SU-DHL-6 (cell line): ENCODE results near the gene KCNB1.

Experiments used
- H2AFZ ChIP-seq: fragments of 200-600 bp; sonication (generic); 2 replicates; pipeline ENCODE4 v1.6.1; 2014; ENCODE audit warnings: low read depth, mild to moderate bottlenecking, moderate library complexity, mixed read lengths, antibody characterized with exemption, low read length; ENCODE audit not compliant: severe bottlenecking
- H3F3A ChIP-seq: fragments of 200-600 bp; shearing (Covaris generic); 2 replicates; pipeline ENCODE4 v1.6.0; 2016; ENCODE audit warnings: antibody characterized with exemption, mild to moderate bottlenecking; ENCODE audit not compliant: insufficient read depth
- H3K27ac ChIP-seq: fragments of 200-600 bp; sonication (generic); 2 replicates; pipeline ENCODE4 v1.5.1; 2016; ENCODE audit warnings: low read depth, mild to moderate bottlenecking, low read length, moderate library complexity, mixed read lengths
- H3K27me3 ChIP-seq: fragments of 200-600 bp; sonication (generic), shearing (Covaris generic); 2 replicates; pipeline ENCODE4 v1.6.0; 2014; ENCODE audit warnings: mild to moderate bottlenecking, low read length
- H3K36me3 ChIP-seq: fragments of 200-600 bp; sonication (generic); 2 replicates; pipeline ENCODE4 v1.6.1; 2014; ENCODE audit warnings: mild to moderate bottlenecking, low read length, mixed read lengths
- H3K4me2 ChIP-seq: fragments of 300-600, 200-600 bp; shearing (Covaris generic), sonication (generic); 2 replicates; pipeline ENCODE4 v1.6.0; 2014; ENCODE audit warnings: low read length, low read depth, mild to moderate bottlenecking; ENCODE audit not compliant: poor library complexity, severe bottlenecking
- H3K4me3 ChIP-seq: fragments of 200-600 bp; sonication (generic); 2 replicates; pipeline ENCODE4 v1.5.1; 2014; ENCODE audit warnings: antibody characterized with exemption, low read length, mild to moderate bottlenecking, mixed read lengths; ENCODE audit not compliant: insufficient read depth, poor library complexity, severe bottlenecking
- H3K79me2 ChIP-seq: fragments of 200-600 bp; sonication (generic); 2 replicates; pipeline ENCODE4 v1.6.1; 2014; ENCODE audit warnings: mild to moderate bottlenecking, low read length, moderate library complexity; ENCODE audit not compliant: insufficient read depth
- H3K9ac ChIP-seq: fragments of 200-600 bp; sonication (generic); 2 replicates; pipeline ENCODE4 v1.7.0; 2014; ENCODE audit warnings: mild to moderate bottlenecking, low read length
- H3K9me2 ChIP-seq: fragments of 200-600 bp; sonication (generic); replicated peaks from 2 replicates; pipeline ENCODE4 v1.6.1; 2014; ENCODE audit warnings: low read length; ENCODE audit not compliant: insufficient read depth
- H3K9me3 ChIP-seq: fragments of 200-600 bp; sonication (generic); 2 replicates; pipeline ENCODE4 v1.6.1; 2014; ENCODE audit warnings: low read length, mixed read lengths; ENCODE audit not compliant: insufficient read depth
- H4K20me1 ChIP-seq: fragments of 200-600 bp; sonication (generic); 2 replicates; pipeline ENCODE4 v1.6.1; 2014; ENCODE audit warnings: low read depth, mild to moderate bottlenecking, antibody characterized with exemption, low read length, moderate library complexity, mixed read lengths
- EZH2phosphoT487 ChIP-seq: fragments of 200-600 bp; sonication (generic), shearing (Covaris generic); conservative IDR thresholded peaks from 2 replicates; pipeline ENCODE4 v1.6.1; 2018; ENCODE audit warnings: mild to moderate bottlenecking, antibody characterized with exemption, low read length, moderate library complexity, mixed read lengths
- TF ChIP-seq, protein P1 (sequence below): fragments of 200-600 bp; sonication (generic); IDR thresholded peaks from one replicate; pipeline ENCODE4 v1.5.1; 2017; ENCODE audit warnings: antibody characterized with exemption, mild to moderate bottlenecking, low read length, moderate library complexity; ENCODE audit not compliant: insufficient read depth, poor library complexity, severe bottlenecking

The KCNB1 gene

DNA sequence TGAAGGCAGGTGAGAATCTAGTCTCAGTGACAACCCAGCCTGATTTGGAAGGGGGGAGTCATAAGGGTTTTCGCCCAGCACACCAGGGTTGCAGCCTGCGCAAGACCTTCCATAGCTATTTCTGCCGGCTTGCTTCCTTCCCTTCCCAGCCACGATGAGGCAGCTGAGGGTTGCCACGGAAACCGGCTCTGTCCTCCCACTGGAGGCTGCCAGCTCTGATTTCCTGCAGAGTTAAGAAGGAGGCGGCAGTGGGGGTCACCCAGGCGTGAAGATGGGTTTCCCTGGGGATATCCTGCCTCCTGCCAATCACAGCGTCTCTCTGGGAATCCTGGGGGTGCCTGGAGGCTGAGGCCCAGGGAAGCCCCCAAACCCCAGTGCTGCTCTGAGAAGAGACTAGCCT is 23.1 kb upstream of the KCNB1 start:
- Histone ChIP-seq H3K9me3 (no peaks in the 10 kb centered on the region), H3F3A (no peaks in the 10 kb centered on the region), H3K9ac (no peak overlapping the region), H3K9me2 (no peaks in the 10 kb centered on the region), H3K27me3 (no peaks in the 10 kb centered on the region), H3K79me2 (no peaks in the 10 kb centered on the region), H3K4me3 (no peak overlapping the region), H4K20me1 (no peaks in the 10 kb centered on the region), H3K36me3 (no peaks in the 10 kb centered on the region), H3K4me2 (no peak overlapping the region), H2AFZ (no peak overlapping the region), H3K27ac (no peak overlapping the region)
- TF ChIP-seq, protein P1, sequence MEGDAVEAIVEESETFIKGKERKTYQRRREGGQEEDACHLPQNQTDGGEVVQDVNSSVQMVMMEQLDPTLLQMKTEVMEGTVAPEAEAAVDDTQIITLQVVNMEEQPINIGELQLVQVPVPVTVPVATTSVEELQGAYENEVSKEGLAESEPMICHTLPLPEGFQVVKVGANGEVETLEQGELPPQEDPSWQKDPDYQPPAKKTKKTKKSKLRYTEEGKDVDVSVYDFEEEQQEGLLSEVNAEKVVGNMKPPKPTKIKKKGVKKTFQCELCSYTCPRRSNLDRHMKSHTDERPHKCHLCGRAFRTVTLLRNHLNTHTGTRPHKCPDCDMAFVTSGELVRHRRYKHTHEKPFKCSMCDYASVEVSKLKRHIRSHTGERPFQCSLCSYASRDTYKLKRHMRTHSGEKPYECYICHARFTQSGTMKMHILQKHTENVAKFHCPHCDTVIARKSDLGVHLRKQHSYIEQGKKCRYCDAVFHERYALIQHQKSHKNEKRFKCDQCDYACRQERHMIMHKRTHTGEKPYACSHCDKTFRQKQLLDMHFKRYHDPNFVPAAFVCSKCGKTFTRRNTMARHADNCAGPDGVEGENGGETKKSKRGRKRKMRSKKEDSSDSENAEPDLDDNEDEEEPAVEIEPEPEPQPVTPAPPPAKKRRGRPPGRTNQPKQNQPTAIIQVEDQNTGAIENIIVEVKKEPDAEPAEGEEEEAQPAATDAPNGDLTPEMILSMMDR = no peak
- TF ChIP-seq EZH2phosphoT487 = no peak

DNA sequence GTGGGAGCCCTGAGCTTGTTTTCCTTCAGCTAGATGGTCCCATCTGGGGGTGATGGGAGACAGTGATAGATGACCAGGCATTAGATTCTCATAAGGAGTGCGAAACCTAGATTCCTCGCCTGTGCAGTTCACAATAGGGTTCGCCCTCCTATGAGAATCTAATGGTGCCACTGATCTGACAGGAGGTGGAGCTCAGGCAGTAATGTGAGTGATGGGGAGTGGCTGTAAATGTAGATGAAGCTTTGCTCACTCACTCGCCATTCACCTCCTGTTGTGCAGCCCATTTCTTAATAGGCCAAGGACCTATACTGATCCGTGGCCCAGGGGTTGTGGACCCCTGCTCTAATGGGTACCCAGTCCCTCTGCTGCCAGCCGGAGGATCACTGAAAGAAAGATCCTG is 20.7 kb upstream of the KCNB1 start:
- Histone ChIP-seq H3K27me3 (no peaks in the 10 kb centered on the region), H2AFZ (no peak overlapping the region), H3K79me2 (no peaks in the 10 kb centered on the region), H3K4me3 (no peak overlapping the region), H3K27ac (no peak overlapping the region), H3K36me3 (no peaks in the 10 kb centered on the region), H3F3A (no peaks in the 10 kb centered on the region), H3K9me2 (no peaks in the 10 kb centered on the region), H4K20me1 (no peaks in the 10 kb centered on the region), H3K9ac (no peak overlapping the region), H3K9me3 (no peaks in the 10 kb centered on the region), H3K4me2 (no peak overlapping the region)
- no peak for TF ChIP-seq EZH2phosphoT487
- TF ChIP-seq, protein P1 = no peak

DNA sequence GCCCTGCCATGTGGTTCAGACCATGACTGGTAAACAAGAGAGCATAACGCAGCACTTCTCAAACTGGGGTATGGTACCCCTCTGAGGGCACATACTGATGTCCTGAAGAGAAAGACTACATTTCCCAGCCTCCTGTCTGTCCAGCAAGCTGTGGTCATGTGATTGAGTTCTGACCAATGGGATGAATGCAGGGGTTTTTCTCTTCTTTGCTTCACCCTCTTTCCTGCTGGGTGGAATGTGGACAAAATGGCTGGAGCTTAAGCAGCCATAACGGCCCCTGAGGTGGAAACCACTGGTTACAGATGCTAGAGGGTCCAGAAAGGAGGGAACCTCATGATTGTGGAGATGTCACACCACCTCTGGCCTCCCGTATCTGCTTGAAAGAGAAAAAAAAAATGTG is 19.4 kb upstream of the KCNB1 start:
- no peak overlapping the region for H3K4me3 ChIP-seq
- no peak overlapping the region for H3K9ac ChIP-seq
- H3K27me3 ChIP-seq = no peaks in the 10 kb centered on the region
- H3K36me3 ChIP-seq = no peaks in the 10 kb centered on the region
- H3K9me2 ChIP-seq = no peaks in the 10 kb centered on the region
- H3K9me3 ChIP-seq = no peaks in the 10 kb centered on the region
- H3F3A ChIP-seq = no peaks in the 10 kb centered on the region
- H2AFZ ChIP-seq = no peak overlapping the region
- H3K79me2 ChIP-seq = no peaks in the 10 kb centered on the region
- no peaks in the 10 kb centered on the region for H4K20me1 ChIP-seq
- no peak for TF ChIP-seq EZH2phosphoT487
- TF ChIP-seq, protein P1 = no peak
- no peak overlapping the region for H3K4me2 ChIP-seq
- no peak overlapping the region for H3K27ac ChIP-seq

DNA sequence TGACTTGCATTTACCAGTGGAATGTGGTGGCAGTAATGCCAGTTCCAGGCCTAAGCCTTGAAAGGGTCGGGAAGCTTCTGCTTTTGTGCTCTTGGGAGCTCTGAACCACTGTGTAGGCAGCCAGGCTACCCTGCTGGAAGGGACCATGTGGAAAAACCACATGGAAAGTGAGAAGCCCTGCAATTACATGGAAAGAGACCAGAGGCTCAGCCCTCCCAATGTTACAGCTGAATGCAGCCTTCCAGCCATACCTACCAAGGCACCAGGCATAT is 14.9 kb upstream of the KCNB1 start:
- TF ChIP-seq, protein P1 = no peak
- TF ChIP-seq EZH2phosphoT487 = no peak
- no peaks in the 10 kb centered on the region for H3K9me2 ChIP-seq
- no peak overlapping the region for H3K27ac ChIP-seq
- no peak overlapping the region for H2AFZ ChIP-seq
- no peak overlapping the region for H3K4me3 ChIP-seq
- no peaks in the 10 kb centered on the region for H3K36me3 ChIP-seq
- no peaks in the 10 kb centered on the region for H4K20me1 ChIP-seq
- H3K4me2 ChIP-seq = no peak overlapping the region
- H3K79me2 ChIP-seq = no peaks in the 10 kb centered on the region
- H3K27me3 ChIP-seq = no peaks in the 10 kb centered on the region
- H3K9ac ChIP-seq = no peak overlapping the region
- H3K9me3 ChIP-seq = no peaks in the 10 kb centered on the region
- no peaks in the 10 kb centered on the region for H3F3A ChIP-seq
